HUES64 (cell line): ENCODE results near the gene UBQLNL.

Source experiments
- H3K27ac ChIP-seq: 2 replicates; pipeline ENCODE4 v1.7.0; 2013; ENCODE audit warnings: low read depth, low read length, inconsistent platforms
- H3K27me3 ChIP-seq: 2 replicates; pipeline ENCODE4 v1.6.1; 2013; ENCODE audit warnings: mild to moderate bottlenecking, low read length; ENCODE audit not compliant: insufficient read depth
- H3K36me3 ChIP-seq: 2 replicates; pipeline ENCODE4 v1.6.1; 2013; ENCODE audit warnings: mild to moderate bottlenecking, low read length; ENCODE audit not compliant: insufficient read depth
- H3K4me1 ChIP-seq: 2 replicates; pipeline ENCODE4 v1.6.1; 2013; ENCODE audit warnings: mild to moderate bottlenecking, low read length, moderate library complexity; ENCODE audit not compliant: insufficient read depth
- H3K4me3 ChIP-seq: 2 replicates; pipeline ENCODE4 v1.5.1; 2013; ENCODE audit warnings: mild to moderate bottlenecking, low read length, moderate library complexity
- H3K9ac ChIP-seq: 2 replicates; pipeline ENCODE4 v1.6.1; 2013; ENCODE audit warnings: mild to moderate bottlenecking, low read depth, low read length
- H3K9me3 ChIP-seq: 2 replicates; pipeline ENCODE4 v1.6.1; 2013; ENCODE audit warnings: low read depth, low read length; ENCODE audit not compliant: insufficient read depth
- WGBS: fragments of 150-250, 120-280 bp; methylation state at CpG from one replicate; pipeline ENCODE4 v1.1.7; 2013; ENCODE audit warnings: missing lambda C conversion rate; 5-methylcytosine and 5-hydroxymethylcytosine counted together

Gene UBQLNL

DNA sequence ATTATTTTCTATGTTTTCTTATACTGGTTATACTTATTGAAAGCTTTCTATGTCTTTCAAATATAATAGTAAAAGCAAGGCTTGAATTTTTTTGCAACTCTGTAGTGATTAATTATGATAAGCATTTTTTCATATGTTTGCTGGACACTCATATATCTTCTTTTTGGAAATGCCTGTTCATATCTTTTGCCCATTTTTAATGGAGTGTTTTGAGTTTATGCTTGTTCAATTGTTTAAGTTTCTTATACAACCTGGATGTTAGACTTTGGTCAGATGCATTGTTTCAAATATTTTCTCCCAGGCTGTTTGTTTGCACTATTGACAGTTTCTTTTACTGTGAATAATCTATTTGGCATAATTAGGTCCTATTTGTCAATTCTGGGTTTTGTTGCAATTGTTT, 20.0 kb upstream of the UBQLNL start:
- Histone ChIP-seq H3K27ac (no peak overlapping the region), H3K9ac (no peak overlapping the region), H3K4me1 (no peaks in the 10 kb centered on the region), H3K4me3 (no peak overlapping the region), H3K36me3 (no peaks in the 10 kb centered on the region), H3K9me3 (no peaks in the 10 kb centered on the region), H3K27me3 (no peaks in the 10 kb centered on the region)

GRCh38 chr11:5534046-5534445, 17.5 kb upstream of the UBQLNL start:
- H3K27me3 ChIP-seq, result no peaks in the 10 kb centered on the region
- no CpG with 5 or more reads among the region's 1 CpG for WGBS

DNA sequence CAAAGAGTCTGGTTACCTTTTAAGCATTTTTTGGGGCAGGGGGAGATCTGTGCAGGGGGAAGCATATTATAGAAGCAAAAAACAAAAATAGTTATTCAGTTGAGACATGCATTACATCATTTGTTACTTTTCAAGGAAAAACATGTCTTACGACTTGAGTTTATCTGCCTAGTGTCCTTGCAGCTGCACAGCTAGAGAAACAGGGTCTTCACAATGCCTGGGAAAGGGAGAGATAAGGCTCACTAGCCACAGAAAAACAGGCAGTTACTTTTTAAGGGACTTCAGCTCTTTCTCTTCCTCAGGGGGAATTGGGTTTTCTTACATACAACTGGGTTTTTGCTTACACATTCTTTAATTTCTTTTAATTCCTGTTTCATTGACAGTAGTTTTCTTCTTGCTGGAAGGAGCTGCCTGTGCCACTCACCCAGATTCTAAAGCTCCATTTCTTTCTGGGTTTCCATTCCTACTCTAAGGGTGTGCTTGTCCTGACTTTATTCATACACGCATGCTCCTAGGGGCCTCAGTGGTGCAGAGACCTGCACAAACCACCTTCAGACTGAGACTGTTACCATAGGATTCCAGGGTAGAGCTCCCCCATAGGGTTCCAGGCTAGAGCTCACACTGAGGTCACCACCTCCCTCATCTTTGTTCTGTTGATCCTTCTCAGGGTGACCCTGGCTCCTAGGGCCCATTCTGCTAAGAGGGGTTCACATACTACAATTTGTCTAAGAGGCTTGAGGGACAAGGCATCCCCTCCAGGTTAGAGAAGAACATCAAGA, 14.7 kb upstream of the UBQLNL start:
- Histone ChIP-seq H3K27ac (no peak overlapping the region), H3K27me3 (no peaks in the 10 kb centered on the region; the same call in 1 of the 2 replicates), H3K36me3 (no peaks in the 10 kb centered on the region), H3K9me3 (0 out of 2 replicates have a peak, but pooled peaks cover 4% of the 10 kb centered on the region), H3K9ac (no peak overlapping the region), H3K4me1 (no peaks in the 10 kb centered on the region), H3K4me3 (no peak overlapping the region)
- WGBS, result 97% methylated on average over 2 of the region's 2 CpGs

More at GRCh38 chr11:5534046-5534445, 17.5 kb upstream of the UBQLNL start:
- no peaks in the 10 kb centered on the region for H3K9me3 ChIP-seq
- H3K4me3 ChIP-seq, result no peak overlapping the region
- H3K9ac ChIP-seq, result no peak overlapping the region
- no peak overlapping the region for H3K27ac ChIP-seq
- no peaks in the 10 kb centered on the region for H3K36me3 ChIP-seq
- H3K4me1 ChIP-seq, result no peaks in the 10 kb centered on the region

- Histone ChIP-seq H3K27me3 (no peaks in the 10 kb centered on the region; the same call in 1 of the 2 replicates), H3K36me3 (no peaks in the 10 kb centered on the region), H3K9ac (no peak overlapping the region), H3K27ac (no peak overlapping the region), H3K4me1 (peaks cover 7% of the 10 kb centered on the region; the same call in 1 of the 2 replicates), H3K4me3 (no peak overlapping the region), H3K9me3 (0 out of 2 replicates have a peak, but pooled peaks cover 5% of the 10 kb centered on the region)
- WGBS, result no CpG with 5 or more reads among the region's 1 CpG
Observed at GRCh38 chr11:5528495-5528894, 12.0 kb upstream of the UBQLNL start.

DNA sequence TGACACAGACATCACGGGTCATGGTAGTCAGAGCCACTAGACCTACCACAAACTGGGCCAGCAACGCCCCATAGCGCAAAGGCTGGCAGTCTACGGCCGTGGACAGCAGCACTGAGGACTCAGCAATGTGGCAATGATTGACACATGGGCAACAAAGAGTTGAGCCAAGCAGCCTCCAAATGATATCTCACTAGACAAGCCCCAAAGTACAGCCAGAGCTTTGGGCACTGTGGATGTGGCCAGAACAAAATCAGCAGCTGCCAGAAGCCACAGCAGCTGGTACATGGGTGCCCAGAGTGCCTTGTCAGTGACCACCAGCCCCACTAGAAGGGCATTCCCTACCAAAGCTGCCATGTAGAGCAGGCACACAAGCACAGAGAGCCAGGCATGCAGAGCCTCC, 11.2 kb upstream of the UBQLNL start:
- Histone ChIP-seq H3K27me3 (no peaks in the 10 kb centered on the region; the same call in 1 of the 2 replicates), H3K9me3 (0 out of 2 replicates have a peak, but pooled peaks cover 5% of the 10 kb centered on the region), H3K9ac (no peak overlapping the region), H3K4me1 (peaks cover 7% of the 10 kb centered on the region; the same call in 1 of the 2 replicates), H3K4me3 (no peak overlapping the region), H3K36me3 (no peaks in the 10 kb centered on the region), H3K27ac (no peak overlapping the region)
- 93% methylated on average over 5 of the region's 5 CpGs for WGBS

DNA sequence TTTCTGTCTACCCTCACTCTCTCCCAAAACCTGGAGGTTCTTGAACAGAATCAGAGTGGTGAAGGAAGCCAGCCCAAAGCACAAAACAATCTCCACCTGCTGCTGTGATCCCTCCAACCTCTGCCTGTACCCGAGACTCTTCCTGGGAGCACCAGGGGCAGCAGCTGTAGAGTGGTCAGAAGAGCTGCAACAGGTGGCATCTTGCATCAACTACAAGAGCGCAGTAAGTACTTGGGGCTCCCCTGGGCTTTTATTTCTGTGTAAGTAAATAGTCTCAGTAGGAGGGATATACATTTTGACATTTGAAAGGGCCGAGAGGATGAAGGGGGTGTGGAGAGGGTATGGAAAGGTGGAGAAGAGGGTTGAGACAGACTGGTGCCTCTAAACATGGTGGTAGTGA, 8.3 kb upstream of the UBQLNL start:
- peaks cover 7% of the 10 kb centered on the region; the same call in 1 of the 2 replicates for H3K4me1 ChIP-seq
- no peaks in the 10 kb centered on the region; the same call in 1 of the 2 replicates for H3K27me3 ChIP-seq
- 58% methylated on average over 3 of the region's 3 CpGs for WGBS
- H3K36me3 ChIP-seq, result no peaks in the 10 kb centered on the region
- 0 out of 2 replicates have a peak, but pooled peaks cover 5% of the 10 kb centered on the region for H3K9me3 ChIP-seq
- no peak overlapping the region for H3K4me3 ChIP-seq
- no peak overlapping the region for H3K27ac ChIP-seq
- no peak overlapping the region for H3K9ac ChIP-seq

DNA sequence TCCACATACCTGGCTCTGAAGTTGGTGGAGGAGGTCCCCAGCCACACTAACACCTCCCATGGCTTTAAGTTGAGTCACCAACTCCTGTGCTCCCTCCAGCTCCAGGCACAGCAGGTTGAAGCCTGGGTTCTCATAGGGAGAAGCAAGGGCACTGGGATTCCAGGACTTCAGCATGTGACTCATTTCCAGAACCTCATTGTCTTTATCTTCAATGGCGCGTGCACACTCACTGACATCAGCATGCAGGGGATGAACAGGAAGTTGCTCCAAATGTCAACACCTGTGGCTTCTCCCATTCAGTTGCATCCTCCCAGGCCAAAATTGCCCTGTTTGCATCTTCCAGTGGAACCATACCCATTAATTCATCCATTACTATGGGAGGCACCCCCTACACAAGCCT, 5.8 kb upstream of the UBQLNL start:
- WGBS, result 95% methylated on average over 2 of the region's 2 CpGs
- Histone ChIP-seq H3K4me3 (no peak overlapping the region), H3K27ac (no peak overlapping the region), H3K36me3 (no peaks in the 10 kb centered on the region), H3K4me1 (peaks cover 7% of the 10 kb centered on the region; the same call in 1 of the 2 replicates), H3K9me3 (0 out of 2 replicates have a peak, but pooled peaks cover 5% of the 10 kb centered on the region), H3K27me3 (no peaks in the 10 kb centered on the region; the same call in 1 of the 2 replicates), H3K9ac (no peak overlapping the region)

- no peak overlapping the region for H3K27ac ChIP-seq
- 0 out of 2 replicates have a peak, but pooled peaks cover 4% of the 10 kb centered on the region for H3K9me3 ChIP-seq
- no peak overlapping the region for H3K4me3 ChIP-seq
- H3K9ac ChIP-seq, result no peak overlapping the region
- H3K27me3 ChIP-seq, result no peaks in the 10 kb centered on the region; the same call in 1 of the 2 replicates
- peaks cover 7% of the 10 kb centered on the region; the same call in 1 of the 2 replicates for H3K4me1 ChIP-seq
- WGBS, result 95% methylated on average over 4 of the region's 4 CpGs
- no peaks in the 10 kb centered on the region for H3K36me3 ChIP-seq
Observed at GRCh38 chr11:5521540-5521939, 5.0 kb upstream of the UBQLNL start.

GRCh38 chr11:5514841-5515240, 1.7 kb downstream of the UBQLNL start:
- no peak overlapping the region for H3K4me3 ChIP-seq
- H3K4me1 ChIP-seq, result no peaks in the 10 kb centered on the region
- no peaks in the 10 kb centered on the region for H3K9me3 ChIP-seq
- H3K36me3 ChIP-seq, result no peaks in the 10 kb centered on the region
- no peaks in the 10 kb centered on the region for H3K27me3 ChIP-seq
- no peak overlapping the region for H3K9ac ChIP-seq
- no peak overlapping the region for H3K27ac ChIP-seq

GRCh38 chr11:5509803-5510202, 6.7 kb downstream of the UBQLNL start, which contains the start of gene UBQLN3:
Gene UBQLN3 (minus strand): TSS chr11:5509957. CDS start chr11:5509558, 399 bp downstream.
- H3K9ac ChIP-seq, result no peak within 1 kb of the TSS
- H3K4me1 ChIP-seq, result no peaks in the 10 kb centered on the region
- H3K36me3 ChIP-seq, result no peaks in the 10 kb centered on the region
- no peak within 1 kb of the TSS for H3K27ac ChIP-seq
- WGBS, result 91% methylated on average over 4 of the region's 4 CpGs
- H3K4me3 ChIP-seq, result no peak within 1 kb of the TSS
- no peaks in the 10 kb centered on the region for H3K27me3 ChIP-seq
- H3K9me3 ChIP-seq, result no peaks in the 10 kb centered on the region

DNA sequence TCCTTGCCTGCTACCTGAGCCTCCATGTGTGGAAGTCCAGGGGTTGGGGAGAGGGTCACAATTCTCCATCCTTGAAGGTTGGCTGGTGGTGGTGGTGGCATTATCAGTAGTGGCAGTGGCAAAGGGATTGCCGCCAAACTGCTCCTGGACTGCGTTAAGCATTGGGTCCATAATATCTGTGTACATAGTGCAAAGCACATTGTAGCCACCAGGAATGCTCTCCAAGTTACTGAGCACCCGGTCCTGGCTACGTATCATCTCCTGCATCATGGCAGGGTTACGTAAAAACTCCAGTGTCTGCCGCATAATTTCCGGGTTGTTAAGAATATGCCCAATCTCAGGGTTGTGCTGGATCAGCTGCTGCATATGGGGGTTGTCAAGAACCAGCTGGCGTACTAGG, 7.9 kb downstream of the UBQLNL start:
- no peak overlapping the region for H3K4me3 ChIP-seq
- H3K27ac ChIP-seq, result no peak overlapping the region
- H3K36me3 ChIP-seq, result no peaks in the 10 kb centered on the region
- no peaks in the 10 kb centered on the region for H3K27me3 ChIP-seq
- H3K9me3 ChIP-seq, result no peaks in the 10 kb centered on the region
- no peaks in the 10 kb centered on the region for H3K4me1 ChIP-seq
- WGBS, result 94% methylated on average over 8 of the region's 8 CpGs
- H3K9ac ChIP-seq, result no peak overlapping the region
